Stimulated activated CD4-positive, alpha-beta T cell treated with anti-CD3 and anti-CD28 coated beads, Interleukin-15, amount 100 ng/mL, for 24 hours (primary cell): ENCODE measurements around the gene SREK1IP1.

ENCODE experiments used
- DNase-seq: peaks from one replicate; pipeline ENCODE4 v3.0.0-alpha.2; 2020

The SREK1IP1 gene

DNA sequence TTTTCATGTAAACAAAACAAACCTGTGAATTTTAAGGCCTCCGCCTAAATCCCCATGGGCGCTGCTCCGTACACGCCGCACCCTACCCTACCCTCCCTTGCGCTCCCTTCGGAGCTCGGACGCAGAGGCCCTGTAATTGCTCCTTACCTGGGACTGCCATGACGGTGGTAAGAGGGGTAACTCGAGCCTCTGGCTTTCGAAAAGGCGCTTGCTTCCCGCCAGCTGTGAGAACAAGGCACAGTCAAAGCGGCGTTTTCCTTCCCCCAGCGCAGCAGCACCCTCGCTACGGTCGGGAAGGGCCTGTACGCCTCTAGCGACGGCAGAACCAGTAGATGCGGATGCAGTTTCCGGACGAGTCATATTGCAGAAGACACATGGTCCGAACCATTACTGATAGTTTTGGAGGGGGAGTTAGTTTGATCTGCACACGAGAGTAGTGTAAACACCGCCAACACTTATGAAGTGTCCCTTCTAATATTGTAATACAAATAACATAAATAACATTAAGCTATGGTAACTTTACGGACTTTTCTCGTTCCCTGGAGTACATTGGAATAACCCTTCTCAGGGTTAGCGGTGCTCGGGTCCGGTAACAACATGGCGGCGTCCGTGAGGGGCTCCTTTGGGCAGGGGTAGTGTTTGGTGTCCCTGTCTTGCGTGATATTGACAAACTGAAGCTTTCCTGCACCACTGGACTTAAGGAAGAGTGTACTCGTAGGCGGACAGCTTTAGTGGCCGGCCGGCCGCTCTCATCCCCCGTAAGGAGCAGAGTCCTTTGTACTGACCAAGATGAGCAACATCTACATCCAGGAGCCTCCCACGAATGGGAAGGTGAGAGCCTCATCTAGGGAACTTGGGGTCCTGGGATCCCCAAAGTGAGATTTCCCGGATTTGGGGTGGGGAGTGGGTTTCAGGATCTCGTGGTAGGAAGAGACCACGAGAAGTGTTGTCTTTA is at the start of gene SREK1IP1, which contains the start of gene CWC27:
TSS of gene SREK1IP1 (minus strand) at position 334 of the 955 bp plus-strand sequence. CDS start at position 160, 174 bp downstream.
TSS of gene CWC27 (plus strand) at position 573 of the 955 bp plus-strand sequence. CDS start at position 790, 217 bp downstream.
- DNase-seq, result peak; percentile 87

DNA sequence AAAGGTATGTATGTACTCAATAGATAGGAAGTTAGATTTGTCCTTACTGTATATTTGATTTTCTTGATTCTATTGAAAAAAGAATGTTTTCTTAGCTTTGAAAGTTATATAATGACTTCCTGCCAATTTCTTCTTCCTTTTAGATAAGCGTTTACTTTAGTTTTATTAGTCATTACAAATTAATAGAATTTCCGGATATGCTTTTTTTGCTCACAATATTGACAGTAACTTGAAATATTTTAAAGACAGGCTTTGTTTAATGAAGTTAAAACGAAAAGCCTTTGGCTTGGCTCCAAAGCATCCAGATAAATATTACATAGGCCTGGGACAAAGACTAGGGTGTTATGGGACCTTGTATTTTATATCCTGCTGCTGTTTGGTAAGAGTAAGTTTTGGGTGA is 49.8 kb upstream of the SREK1IP1 start:
- no peak for DNase-seq

DNA sequence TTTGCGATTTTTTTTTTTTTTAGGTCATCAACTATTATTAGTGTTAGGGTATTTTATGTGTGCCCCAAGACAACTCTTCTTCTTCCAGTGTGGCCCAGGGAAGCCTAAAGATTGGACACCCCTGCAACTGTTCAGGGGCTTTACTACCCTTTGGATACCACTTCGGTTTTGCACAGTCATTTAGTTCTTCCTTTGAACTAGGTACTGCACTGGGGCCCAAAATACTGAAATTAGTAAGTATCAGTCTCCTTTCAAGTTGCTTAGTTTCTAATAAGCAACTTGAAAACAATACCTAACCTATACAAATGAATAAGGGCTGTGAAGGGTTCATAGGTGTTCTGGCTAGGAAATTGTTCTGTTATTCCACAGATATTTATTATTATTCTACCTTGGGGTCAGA is 45.6 kb upstream of the SREK1IP1 start:
- no peak for DNase-seq

DNA sequence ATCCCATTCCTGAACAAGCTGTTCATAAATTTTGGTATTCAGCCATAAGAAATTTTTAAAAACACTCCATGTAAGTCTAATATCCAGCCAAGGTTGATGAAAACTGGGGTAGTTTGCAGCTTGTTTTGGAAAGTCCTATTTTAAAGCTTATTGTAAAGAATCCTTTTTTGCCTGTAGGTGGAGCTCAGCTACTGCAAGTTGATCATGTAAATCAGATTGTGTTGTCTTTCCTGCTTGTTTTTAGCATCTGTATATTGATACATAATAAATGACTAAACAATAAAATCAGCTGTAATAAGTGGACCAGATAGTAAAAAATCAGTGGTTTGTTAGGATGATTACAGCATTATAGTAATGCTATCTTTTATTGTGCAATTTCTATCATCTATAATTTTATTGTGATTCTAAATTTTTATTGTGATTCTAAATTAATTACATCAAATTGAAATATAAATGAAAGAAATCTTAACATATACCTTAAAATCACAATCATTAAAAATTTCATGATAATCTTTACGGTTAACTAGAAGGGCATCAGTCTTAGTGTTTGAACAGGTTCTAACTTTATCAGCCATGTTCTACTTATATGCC is 42.7 kb upstream of the SREK1IP1 start:
- DNase-seq, result no peak

DNA sequence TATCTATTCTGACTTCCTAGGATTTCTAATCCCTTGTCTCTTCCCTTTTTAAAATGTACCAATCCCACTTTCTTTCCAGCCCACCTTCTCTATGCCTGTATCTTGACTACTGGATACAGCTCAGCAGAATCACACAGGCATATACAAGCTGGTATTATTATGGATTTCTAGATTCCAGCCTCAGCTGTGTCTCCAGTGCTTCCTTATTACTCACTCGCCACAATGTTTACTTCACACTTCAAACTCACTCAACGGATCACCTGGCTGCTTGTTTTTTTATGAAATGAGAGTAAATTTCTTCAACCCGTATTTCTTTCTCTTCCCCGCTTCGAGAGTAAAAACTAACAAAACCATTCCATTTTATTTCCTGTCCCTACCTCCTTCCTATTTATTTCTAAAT is 39.0 kb upstream of the SREK1IP1 start:
- no peak for DNase-seq

DNA sequence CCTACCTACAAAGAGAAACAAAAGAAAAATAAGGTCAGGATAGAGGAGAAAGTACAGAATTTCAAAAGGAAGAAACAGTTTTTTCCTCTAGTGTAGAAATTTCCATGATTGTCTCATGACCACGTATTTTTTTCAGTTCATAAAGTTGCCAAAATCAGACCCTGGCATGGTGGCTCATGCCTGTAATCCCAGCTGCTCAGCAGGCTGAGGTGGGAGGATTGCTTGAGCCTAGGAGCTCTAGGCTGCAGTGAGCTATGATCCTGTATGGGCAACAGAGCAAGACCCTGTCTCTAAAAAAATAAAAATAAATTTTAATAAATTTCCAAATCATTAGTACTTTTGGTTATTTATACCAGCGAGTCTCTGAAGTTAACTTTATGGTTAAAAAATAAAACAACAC is 38.0 kb upstream of the SREK1IP1 start:
- DNase-seq, result no peak

DNA sequence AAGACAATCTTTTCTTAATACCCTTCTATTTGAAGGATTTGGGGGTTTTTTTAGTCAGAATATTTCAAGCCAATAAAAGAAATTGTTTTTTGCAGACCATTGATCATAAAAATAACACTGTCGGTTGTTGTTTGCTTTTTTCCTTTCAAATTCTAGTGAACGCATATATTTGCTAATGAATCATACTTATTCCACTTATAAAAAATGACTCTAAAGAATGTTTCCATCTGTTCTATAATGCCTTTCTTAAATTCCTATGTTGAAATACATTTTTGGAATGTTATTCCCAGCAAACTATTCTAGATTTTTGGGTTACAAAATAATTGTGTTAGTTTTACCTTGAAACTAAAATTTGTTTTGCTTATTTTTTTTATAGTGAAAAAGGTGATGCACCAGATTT is 32.4 kb upstream of the SREK1IP1 start:
- DNase-seq, result no peak

DNA sequence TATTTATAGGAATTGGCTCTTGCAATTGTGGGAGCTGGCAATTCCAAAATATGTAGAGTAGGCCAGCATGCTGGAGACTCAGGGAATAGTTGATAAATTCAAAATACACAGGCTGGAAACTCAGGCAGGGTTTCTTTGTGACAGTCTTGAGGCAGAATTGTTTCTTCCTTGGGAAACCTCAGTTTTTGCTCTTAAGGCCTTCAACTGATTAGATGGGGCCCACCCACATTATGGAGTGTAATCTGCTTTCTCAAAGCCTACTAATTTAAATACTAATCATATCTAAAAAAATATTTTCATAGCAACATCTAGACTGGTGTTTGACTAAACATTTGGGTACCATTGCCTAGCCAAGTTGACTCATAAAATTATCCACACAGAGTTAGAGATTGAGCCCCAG is 27.8 kb upstream of the SREK1IP1 start:
- no peak for DNase-seq

DNA sequence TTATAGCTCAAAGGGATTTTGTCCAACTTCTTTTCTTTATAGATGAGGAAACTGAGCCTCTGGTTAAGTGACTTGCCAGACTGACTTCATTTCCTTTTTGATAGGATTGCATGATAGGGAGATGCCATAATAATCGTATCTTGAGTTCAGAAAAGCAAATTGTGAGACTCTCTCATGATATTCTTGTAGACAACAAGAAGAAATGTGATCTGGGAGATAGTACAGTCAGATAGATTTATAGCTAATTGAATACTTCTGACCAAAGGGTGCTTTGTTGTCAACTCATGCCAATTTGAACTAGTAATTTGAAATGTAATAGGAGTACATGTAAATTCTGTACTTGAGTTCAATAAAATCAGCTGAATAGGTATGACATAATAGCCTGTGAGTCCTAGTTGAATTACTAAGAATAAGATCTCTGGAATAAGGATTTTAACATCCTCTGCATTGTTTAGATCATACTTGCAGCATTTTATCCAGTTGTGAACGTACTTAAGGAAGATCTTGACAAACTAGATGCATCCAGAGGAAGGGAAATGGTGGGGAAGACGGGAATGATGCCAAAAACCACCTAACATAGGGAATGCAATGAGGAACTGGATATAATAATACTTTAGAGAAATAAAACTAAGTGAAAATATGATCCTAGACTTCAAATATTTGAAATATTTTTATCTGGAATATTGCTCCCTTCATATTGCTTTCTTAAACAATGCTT is 25.7 kb upstream of the SREK1IP1 start:
- DNase-seq, result no peak

DNA sequence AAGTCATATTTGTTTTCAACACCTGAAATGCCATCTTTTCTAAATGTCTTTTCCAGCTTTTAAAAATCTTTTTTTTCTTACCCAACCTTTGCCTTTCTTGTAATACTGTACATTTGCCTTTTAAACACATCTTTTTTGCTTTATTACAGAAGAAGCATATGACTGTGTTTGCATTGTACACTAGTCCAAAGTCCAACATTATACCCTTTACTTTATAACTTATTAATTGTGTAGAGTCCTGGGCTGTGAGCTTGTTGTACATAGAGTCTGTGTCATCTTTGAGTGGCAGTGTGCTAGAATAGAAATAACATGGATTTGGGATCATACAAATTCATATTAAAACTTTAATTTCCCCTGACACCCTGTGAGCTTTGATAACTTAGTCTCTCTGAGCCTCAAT is 24.0 kb upstream of the SREK1IP1 start:
- no peak for DNase-seq

DNA sequence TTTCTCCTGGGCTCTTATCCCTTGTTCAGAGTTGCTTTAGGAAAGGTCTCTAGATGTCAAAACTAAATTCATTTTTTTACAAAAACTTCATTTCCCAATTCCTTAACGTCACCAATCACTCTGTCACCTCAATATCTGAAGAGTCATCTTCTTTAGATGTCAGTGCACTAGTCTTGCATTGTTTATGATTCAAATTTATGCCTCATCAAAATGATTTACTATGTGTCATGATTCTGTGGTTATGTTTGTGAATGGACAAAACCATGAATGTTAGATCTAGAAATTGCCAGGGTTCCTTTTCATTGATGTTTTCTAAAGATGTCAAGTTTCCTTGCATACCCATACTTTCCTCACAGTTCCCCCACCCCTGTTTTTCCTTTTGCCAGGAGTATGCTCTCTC is 21.7 kb upstream of the SREK1IP1 start:
- no peak for DNase-seq

DNA sequence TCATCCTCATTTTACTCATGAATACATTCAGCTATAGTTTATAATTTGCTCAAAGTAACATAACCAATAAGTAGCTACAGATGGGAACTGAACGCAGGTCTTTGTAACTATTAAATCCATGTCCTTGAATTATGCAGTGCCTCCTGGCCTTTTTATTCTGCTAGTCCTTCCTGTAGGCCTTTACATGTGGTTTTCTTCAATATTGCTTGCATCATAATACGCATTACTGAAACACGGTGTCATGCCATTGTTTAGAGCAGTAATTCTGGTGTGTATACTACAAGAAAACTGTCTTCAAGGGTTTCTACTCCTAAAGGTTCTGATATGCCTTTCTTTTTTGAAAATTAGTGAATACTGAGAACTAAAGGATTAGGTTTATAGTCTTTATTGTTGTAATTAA is 21.0 kb upstream of the SREK1IP1 start:
- DNase-seq, result no peak

DNA sequence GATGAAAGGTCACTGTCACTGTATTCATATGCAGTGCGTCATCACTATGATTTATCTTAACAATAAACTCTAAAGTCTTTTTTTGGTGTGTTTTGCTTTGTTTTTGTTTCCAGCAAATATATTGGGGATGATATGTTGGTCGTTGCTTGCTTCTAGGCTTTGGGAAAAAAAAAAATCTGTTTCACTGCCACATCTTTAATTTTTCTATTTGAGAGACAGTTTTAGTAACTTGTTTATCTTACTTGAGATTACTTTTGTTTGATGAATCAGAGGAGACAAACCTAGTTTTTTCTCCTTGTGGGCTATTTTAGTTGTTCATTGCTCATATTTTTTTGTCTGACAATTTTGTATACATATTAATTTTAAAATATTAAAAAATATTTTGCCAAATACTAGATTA is 19.7 kb upstream of the SREK1IP1 start:
- no peak for DNase-seq

DNA sequence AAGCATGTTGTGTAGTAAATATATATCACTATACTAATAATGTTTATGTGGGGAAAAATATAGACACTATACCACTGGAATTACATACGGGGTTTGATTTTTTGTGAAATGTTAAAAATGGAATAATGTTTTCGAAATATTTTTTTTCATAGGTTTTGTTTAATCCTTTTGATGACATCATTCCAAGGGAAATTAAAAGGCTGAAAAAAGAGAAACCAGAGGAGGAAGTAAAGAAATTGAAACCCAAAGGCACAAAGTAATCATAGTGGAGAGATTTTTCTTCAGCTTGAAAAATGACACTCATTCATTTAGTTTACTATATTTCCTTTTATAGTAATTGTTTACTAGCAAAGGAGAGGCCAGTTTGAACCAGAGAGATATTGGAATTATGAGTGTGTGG is 17.9 kb upstream of the SREK1IP1 start:
- no peak for DNase-seq

DNA sequence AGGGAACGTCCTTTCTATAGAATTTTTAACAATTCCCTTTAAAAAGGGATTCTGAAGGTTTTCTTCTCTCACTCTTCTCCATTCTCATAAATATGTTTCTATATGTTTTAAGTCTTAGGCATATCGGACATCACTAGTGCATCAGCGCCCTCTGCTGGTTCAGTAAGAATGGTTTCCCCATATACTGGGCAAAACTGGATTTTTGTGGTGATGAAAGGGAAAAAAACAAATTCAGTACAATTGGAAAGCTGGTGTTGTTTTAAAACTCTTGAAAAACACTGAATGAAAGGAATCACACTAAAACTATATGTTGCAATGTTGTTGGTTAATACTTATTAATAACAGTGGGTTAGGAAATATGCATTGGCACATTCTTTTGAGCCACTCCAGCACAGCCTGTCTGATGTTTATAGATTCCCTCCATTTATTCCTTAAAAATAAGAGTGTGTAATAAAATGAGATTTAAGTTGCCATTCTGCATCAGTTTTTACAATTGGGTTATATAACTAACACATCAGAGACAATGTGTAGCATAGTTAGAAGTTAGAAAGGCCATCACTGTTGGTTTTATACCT is 16.0 kb upstream of the SREK1IP1 start:
- peak; percentile 79 for DNase-seq

DNA sequence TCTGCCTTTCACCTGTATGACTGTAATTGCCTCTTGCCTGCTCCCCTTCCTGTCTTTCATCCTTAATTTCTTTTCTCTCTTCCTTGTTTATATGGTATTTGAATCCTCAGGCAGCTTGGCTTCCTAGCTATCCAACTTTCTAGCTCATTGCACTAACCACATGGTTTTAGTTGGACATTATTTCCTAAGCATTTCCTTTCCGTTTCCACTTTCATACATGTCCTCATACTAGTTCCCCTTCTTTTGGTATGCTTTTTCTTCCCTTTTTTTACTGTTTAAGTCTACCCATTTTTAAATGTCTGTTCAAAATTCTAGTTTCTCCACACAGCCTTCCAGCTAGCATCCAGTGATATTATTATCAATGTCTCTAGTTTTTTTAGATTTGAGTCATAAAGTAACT is 6.8 kb upstream of the SREK1IP1 start:
- DNase-seq, result no peak

DNA sequence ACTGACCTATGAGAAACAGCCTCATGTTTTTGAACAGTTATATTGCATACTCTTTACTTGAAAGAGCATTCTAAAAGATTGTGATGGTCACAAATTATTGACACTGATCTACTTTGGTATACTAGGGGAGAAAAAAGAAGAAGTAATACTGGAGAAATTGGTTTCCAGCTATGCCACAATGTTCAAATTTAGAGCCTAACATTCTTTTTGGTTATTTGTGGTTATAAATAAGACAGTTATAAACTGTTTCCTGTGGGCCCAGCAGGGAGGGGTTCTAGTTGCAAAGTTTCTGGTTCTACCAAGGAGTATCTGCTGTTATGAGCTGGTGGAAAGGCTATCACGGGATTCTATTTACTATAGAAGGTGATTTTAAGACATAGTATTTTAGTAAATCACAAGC is 5.0 kb upstream of the SREK1IP1 start:
- DNase-seq, result no peak

DNA sequence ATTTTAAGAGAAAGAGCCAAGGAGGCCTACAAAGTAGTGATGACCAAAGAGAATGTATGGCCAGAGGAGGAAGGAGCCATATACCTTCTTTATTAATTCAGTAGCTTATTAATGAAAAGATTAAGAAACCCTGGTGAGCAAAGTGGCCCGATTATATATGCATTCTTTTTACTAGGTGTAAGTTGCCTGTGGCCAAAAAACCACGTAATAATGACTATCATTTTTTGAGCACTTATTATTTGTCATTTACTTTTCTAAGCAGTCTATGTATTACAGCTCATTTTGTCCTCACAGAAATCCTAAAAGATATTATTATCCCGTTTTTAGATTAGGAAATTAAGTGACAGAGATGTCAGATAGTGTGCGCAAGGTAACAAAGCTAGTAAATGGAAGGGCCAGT is 3.2 kb upstream of the SREK1IP1 start:
- no peak for DNase-seq

DNA sequence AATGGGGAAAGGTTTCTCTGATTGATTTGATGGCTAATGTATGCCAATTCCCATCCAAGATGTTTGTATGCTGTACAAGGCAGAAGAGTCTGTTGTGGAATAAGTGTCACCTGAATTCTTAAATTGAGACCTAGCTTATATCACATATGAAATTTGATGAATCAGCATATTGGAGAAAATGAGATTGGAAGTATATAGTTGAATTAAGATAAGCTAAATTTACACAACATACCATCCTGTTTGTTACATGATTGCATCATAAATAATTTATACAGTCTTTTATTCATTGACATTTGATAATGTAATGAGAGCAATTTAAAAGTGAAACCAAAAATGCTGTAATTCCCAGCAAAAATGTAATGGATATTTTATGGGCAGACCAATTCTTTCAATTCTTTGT is 1.4 kb upstream of the SREK1IP1 start:
- DNase-seq, result no peak

DNA sequence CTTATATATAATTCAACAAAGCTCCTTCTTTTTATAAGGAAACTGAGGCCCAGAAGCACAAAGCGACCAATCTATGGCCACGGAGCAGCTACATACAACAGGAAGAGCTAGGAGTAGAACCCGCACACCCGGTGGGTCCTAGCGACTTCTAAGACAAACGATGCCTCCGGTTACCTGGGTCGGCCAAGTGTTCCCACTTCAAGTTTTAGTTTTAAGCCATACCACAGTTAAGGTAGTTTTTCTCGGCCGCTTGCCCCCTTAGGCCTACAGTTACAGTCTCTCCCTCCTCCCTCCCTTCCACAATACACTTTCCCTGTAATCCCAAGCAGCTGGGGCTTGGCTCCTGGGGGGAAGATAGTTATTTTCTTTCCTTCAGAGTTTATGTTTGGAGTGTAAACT is 533 bp downstream of the SREK1IP1 start:
- peak; percentile 28 for DNase-seq

DNA sequence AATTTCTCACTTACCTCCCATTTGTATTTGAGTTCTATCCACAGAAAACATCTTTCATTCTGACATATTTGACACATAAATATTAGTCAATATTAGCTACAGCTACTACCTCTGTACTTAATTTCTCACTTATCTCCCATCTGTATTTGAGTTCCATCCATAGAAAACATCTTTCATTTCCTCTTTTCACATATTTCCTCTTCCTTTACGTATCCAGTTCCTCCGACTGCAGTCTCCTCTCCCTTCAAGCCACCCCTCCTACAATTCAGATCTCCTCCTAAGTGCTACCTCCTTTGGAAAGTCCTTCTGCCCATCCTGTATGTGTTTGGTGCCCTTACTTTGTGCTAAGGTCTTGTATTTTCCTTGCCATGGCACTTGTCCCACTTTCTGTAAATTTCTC is 1.6 kb downstream of the SREK1IP1 start:
- no peak for DNase-seq

DNA sequence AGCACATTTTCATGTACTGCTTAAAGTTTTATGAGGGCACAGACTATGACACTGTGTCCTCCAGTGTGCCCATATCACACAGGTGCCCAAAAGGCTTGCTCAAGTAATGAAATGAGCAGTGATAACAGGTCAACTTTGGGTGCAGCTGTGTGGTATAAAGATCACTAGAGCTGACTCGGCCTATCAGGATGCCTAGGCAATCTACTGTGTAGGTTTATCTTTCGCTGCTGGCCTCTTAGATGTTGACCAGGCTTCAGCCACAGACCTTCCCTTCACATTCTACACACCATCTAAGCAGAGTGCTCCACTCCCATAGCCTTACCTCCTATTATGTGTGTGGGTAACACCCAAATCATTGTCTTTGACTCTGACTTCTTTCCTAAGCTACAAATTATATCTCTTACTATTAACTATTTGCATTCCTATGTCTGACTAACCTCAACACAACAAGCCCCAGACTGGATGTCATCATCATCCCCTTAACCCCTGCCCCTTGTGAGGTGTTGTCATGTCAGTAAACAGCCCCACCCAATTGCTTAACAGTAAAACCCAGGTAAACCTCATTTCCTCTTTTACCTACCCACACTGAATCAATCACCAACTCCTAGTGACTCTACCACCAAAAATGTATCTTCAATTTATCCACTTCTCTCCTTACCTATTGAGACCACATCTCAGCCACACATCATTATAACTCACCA is 2.5 kb downstream of the SREK1IP1 start:
- no peak for DNase-seq
